Bronchial epithelial cell (primary cell): ENCODE data around the gene LACC1. TPM values are rescaled to one million over a fixed set of nuclear protein-coding genes. Genes with fewer than 3 reads are reported as not detected.
A peak's percentile ranks its signal among the peaks of the same experiment; 100 is the strongest.

Experiments used
- DNase-seq: peaks from one replicate; pipeline ENCODE4 v3.0.0-alpha.2; 2010; ENCODE audit warnings: low read depth
- FAIRE-seq: peaks from 2 replicates; lab custom pipeline; 2011; peaks lifted over from hg19 to GRCh38; lab: Jason Lieb, UNC
- H3K27me3 ChIP-seq: 2 replicates; pipeline ENCODE4 v1.5.1; 2011; ENCODE audit warnings: low read length; ENCODE audit not compliant: control insufficient read depth, insufficient read depth
- H3K36me3 ChIP-seq: 2 replicates; pipeline ENCODE4 v1.5.1; 2011; ENCODE audit warnings: low read length; ENCODE audit not compliant: control insufficient read depth, insufficient read depth
- H3K4me3 ChIP-seq: 2 replicates; pipeline ENCODE4 v1.5.1; 2011; ENCODE audit warnings: mild to moderate bottlenecking, low read depth, low read length, control low read depth
- CTCF ChIP-seq: IDR thresholded peaks from 2 replicates; pipeline ENCODE4 v1.5.1; 2011; ENCODE audit warnings: mild to moderate bottlenecking, moderate library complexity, low read length, control low read depth, inconsistent platforms; ENCODE audit not compliant: insufficient read depth, severe bottlenecking
- total RNA-seq: library from RNA; depleted of rRNA; stranded (reverse); fragments of >200 nt; gene quantifications from 2 replicates; pipeline ENCODE4 v1.2.1, GENCODE V29; 2014

The LACC1 gene
- total RNA-seq, 1 donor from 2014 or later = 6.1 TPM

- FAIRE-seq = no peak
- no peak for TF ChIP-seq CTCF
Observed at GRCh38 chr13:43872181-43872580, 7.5 kb upstream of the LACC1 start.

GRCh38 chr13:43874504-43875092, 5.1 kb upstream of the LACC1 start:
- peak; percentile 28 for TF ChIP-seq CTCF
- Histone ChIP-seq H3K27me3 (no peaks in the 10 kb centered on the region), H3K36me3 (no peaks in the 10 kb centered on the region), H3K4me3 (no peak overlapping the region)
- FAIRE-seq = no peak
- peak; percentile 44 for DNase-seq

More at GRCh38 chr13:43872181-43872580, 7.5 kb upstream of the LACC1 start:
- H3K27me3 ChIP-seq = no peaks in the 10 kb centered on the region
- H3K36me3 ChIP-seq = no peaks in the 10 kb centered on the region
- H3K4me3 ChIP-seq = no peak overlapping the region
- no peak for DNase-seq

- no peaks in the 10 kb centered on the region for H3K27me3 ChIP-seq
- DNase-seq (peak; percentile 68), FAIRE-seq (no peak)
- no peaks in the 10 kb centered on the region for H3K36me3 ChIP-seq
- no peak for TF ChIP-seq CTCF
- H3K4me3 ChIP-seq = no peak overlapping the region
Observed at GRCh38 chr13:43876366-43876765, 3.3 kb upstream of the LACC1 start.

- Histone ChIP-seq H3K27me3 (no peaks in the 10 kb centered on the region), H3K36me3 (no peaks in the 10 kb centered on the region), H3K4me3 (no peak overlapping the region)
- TF ChIP-seq CTCF = no peak
- FAIRE-seq = no peak
- DNase-seq = no peak
Observed at GRCh38 chr13:43877326-43877725, 2.4 kb upstream of the LACC1 start.

GRCh38 chr13:43877766-43878165, 1.9 kb upstream of the LACC1 start:
- Histone ChIP-seq H3K36me3 (peaks cover under 1% of the 10 kb centered on the region), H3K27me3 (no peaks in the 10 kb centered on the region), H3K4me3 (no peak overlapping the region)
- FAIRE-seq (no peak), DNase-seq (no peak)
- no peak for TF ChIP-seq CTCF
